Peyer's patch (tissue), 4 donors: ENCODE results near the gene KRT17.

ENCODE experiments used
- POLR2A ChIP-seq, 2 donors: fragments of 450-650 bp; IDR thresholded peaks; one replicate each; pipeline ENCODE4 v1.5.1; 2017; ENCODE audit warnings: antibody characterized with exemption in 2 of 2, mild to moderate bottlenecking in 2 of 2, moderate library complexity in 2 of 2
- TF ChIP-seq, protein P1 (sequence below), 6 experiments: fragments of 450-650 bp in 4 of 6; fragments of 200-600 bp in 2 of 6; sonication (generic) in 1 of 6; IDR thresholded peaks; one replicate each; pipeline ENCODE4 v1.5.1; 2017 to 2019; ENCODE audit warnings: antibody characterized with exemption in 6 of 6, mild to moderate bottlenecking in 3 of 6, moderate library complexity in 1 of 6

DNA sequence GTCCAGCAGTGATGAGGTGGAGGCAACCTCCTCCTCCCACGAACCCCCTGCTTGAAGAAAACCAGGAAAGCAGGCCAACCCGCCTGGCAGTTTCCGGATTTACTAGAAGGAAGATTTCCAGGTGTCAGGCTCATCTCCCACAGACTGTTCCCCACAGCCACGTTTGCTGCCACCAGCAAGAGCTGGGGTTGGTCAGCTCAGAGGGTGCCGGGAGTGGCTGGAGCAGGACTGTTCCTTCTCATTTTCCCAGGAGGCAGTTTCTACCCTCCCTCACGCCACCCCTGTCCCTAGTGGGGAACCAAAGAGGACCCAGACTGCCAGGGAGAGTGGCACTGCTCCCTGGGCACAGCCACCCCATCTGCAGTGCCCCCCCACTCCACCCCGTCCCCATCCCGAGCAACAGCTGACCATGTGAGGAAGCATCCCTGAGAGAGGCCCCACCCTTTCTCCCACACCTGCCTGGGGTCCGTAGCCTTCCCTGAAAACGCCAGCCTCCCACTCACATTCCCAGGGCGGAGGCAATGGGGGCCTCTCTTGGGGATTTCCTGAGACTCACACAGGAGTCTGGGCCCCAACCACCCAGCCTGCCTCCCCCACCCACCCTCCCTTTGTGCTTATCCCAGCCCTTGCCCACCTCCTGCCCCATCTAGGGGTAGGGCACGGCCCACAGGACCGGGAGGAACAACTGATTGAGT lies 5.9 kb downstream of the KRT17 start:
- TF ChIP-seq, protein P1, sequence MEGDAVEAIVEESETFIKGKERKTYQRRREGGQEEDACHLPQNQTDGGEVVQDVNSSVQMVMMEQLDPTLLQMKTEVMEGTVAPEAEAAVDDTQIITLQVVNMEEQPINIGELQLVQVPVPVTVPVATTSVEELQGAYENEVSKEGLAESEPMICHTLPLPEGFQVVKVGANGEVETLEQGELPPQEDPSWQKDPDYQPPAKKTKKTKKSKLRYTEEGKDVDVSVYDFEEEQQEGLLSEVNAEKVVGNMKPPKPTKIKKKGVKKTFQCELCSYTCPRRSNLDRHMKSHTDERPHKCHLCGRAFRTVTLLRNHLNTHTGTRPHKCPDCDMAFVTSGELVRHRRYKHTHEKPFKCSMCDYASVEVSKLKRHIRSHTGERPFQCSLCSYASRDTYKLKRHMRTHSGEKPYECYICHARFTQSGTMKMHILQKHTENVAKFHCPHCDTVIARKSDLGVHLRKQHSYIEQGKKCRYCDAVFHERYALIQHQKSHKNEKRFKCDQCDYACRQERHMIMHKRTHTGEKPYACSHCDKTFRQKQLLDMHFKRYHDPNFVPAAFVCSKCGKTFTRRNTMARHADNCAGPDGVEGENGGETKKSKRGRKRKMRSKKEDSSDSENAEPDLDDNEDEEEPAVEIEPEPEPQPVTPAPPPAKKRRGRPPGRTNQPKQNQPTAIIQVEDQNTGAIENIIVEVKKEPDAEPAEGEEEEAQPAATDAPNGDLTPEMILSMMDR (IDR thresholded peaks at IDR 0.05): no peak
- no peak for TF ChIP-seq POLR2A (IDR thresholded peaks at IDR 0.05)
